GM23338 (cell line): ENCODE results near the gene ADCYAP1R1. TPM values are rescaled to one million over a fixed set of nuclear protein-coding genes. Genes with fewer than 3 reads are reported as not detected.

Experiments
- ATAC-seq: fragments of 200-7000 bp; cut with Tn5 transposase; 3 replicates; pipeline ENCODE4 v1.9.1; 2020
- DNase-seq: peaks from one replicate; pipeline ENCODE4 v3.0.0-alpha.2; 2015; ENCODE audit warnings: low spot score
- H2AFZ ChIP-seq: fragments of 200-600 bp; sonication (generic); 2 replicates; pipeline ENCODE4 v1.8.0; 2016; ENCODE audit warnings: antibody characterized with exemption, mild to moderate bottlenecking, moderate library complexity
- H3F3A ChIP-seq: fragments of 200-600 bp; sonication (generic); replicated peaks from 2 replicates; pipeline ENCODE4 v1.8.0; 2017; ENCODE audit warnings: antibody characterized with exemption, mixed run types, low read depth
- H3K27ac ChIP-seq: fragments of 200-600 bp; sonication (generic); 2 replicates; pipeline ENCODE4 v1.6.1; 2016; ENCODE audit warnings: low read depth
- H3K27me3 ChIP-seq: fragments of 200-600 bp; sonication (generic); 2 replicates; pipeline ENCODE4 v1.8.0; 2016; ENCODE audit warnings: mild to moderate bottlenecking, mixed run types, moderate library complexity; ENCODE audit not compliant: insufficient read depth
- H3K36me3 ChIP-seq: fragments of 200-600 bp; sonication (generic); 2 replicates; pipeline ENCODE4 v1.8.0; 2016; ENCODE audit warnings: mild to moderate bottlenecking; ENCODE audit not compliant: insufficient read depth
- H3K4me1 ChIP-seq: fragments of 200-600 bp; sonication (generic); 2 replicates; pipeline ENCODE4 v1.8.0; 2016; ENCODE audit warnings: mild to moderate bottlenecking, moderate library complexity; ENCODE audit not compliant: insufficient read depth
- H3K4me2 ChIP-seq: fragments of 200-600 bp; sonication (generic); 2 replicates; pipeline ENCODE4 v1.7.1; 2017; ENCODE audit warnings: mixed run types
- H3K4me3 ChIP-seq: fragments of 200-600 bp; sonication (generic); 2 replicates; pipeline ENCODE4 v1.6.1; 2016; ENCODE audit warnings: mixed run types
- H3K79me2 ChIP-seq: fragments of 200-600 bp; sonication (generic); replicated peaks from 2 replicates; pipeline ENCODE4 v1.8.0; 2017; ENCODE audit warnings: mild to moderate bottlenecking; ENCODE audit not compliant: insufficient read depth
- H3K9me2 ChIP-seq: fragments of 200-600 bp; sonication (generic); 2 replicates; pipeline ENCODE4 v1.8.0; 2017; ENCODE audit not compliant: insufficient read depth
- H4K20me1 ChIP-seq: fragments of 200-600 bp; sonication (generic); replicated peaks from 2 replicates; pipeline ENCODE4 v1.8.0; 2017; ENCODE audit warnings: mild to moderate bottlenecking; ENCODE audit not compliant: insufficient read depth
- H3K27ac Mint-ChIP-seq: 2 replicates; pipeline ENCODE4 v1.8.0; 2020; ENCODE audit warnings: inconsistent platforms, mild to moderate bottlenecking, moderate library complexity, mixed read lengths
- H3K27me3 Mint-ChIP-seq: 3 replicates; pipeline ENCODE4 v1.8.0; 2022; ENCODE audit warnings: low read depth, mild to moderate bottlenecking, moderate library complexity, mixed read lengths, inconsistent platforms; ENCODE audit not compliant: insufficient read depth, poor library complexity
- H3K36me3 Mint-ChIP-seq: 3 replicates; pipeline ENCODE4 v1.8.0; 2021; ENCODE audit warnings: low read depth, mild to moderate bottlenecking, inconsistent platforms, moderate library complexity, mixed read lengths
- H3K4me1 Mint-ChIP-seq: 3 replicates; pipeline ENCODE4 v1.8.0; 2020; ENCODE audit warnings: mild to moderate bottlenecking, inconsistent platforms, mixed read lengths
- H3K4me3 Mint-ChIP-seq: 3 replicates; pipeline ENCODE4 v1.8.0; 2021; ENCODE audit warnings: moderate library complexity, mild to moderate bottlenecking, inconsistent platforms, mixed read lengths
- H3K9me3 Mint-ChIP-seq: 3 replicates; pipeline ENCODE4 v1.8.0; 2020; ENCODE audit warnings: moderate library complexity, mild to moderate bottlenecking, inconsistent platforms, mixed read lengths
- EZH2phosphoT487 ChIP-seq: fragments of 200-600 bp; sonication (generic); IDR thresholded peaks from one replicate; pipeline ENCODE4 v1.8.1; 2018; ENCODE audit warnings: antibody characterized with exemption; ENCODE audit not compliant: unreplicated experiment
- JUNB ChIP-seq: IDR thresholded peaks from one replicate; pipeline ENCODE4 v1.6.1; 2016; ENCODE audit warnings: antibody characterized with exemption; ENCODE audit not compliant: unreplicated experiment
- POLR2AphosphoS5 ChIP-seq: IDR thresholded peaks from 2 replicates; pipeline ENCODE4 v1.6.1; 2016; ENCODE audit warnings: antibody characterized with exemption, low read depth
- REST ChIP-seq: IDR thresholded peaks from one replicate; pipeline ENCODE4 v1.6.1; 2018; ENCODE audit warnings: antibody characterized with exemption; ENCODE audit not compliant: unreplicated experiment
- STAT1 ChIP-seq: IDR thresholded peaks from one replicate; pipeline ENCODE4 v1.6.1; 2016; ENCODE audit warnings: antibody characterized with exemption; ENCODE audit not compliant: unreplicated experiment
- ZNF462 ChIP-seq: fragments of 250-450 bp; sonication (Bioruptor Pico); IDR thresholded peaks from 2 replicates; pipeline ENCODE4 v1.5.0; 2020; ENCODE audit warnings: mild to moderate bottlenecking, moderate library complexity
- polyA plus RNA-seq: library from polyadenylated mRNA; unstranded; fragments of >200 nt; fragmentation: Nextera tagmentation; extraction: Ambion mirVana; gene quantifications from 2 replicates; pipeline ENCODE4 v1.2.1, GENCODE V29; 2016
- total RNA-seq: library from RNA; depleted of rRNA; stranded (reverse); fragments of >200 nt; shearing (Covaris generic); gene quantifications from 2 replicates; pipeline ENCODE4 v1.2.3, GENCODE V29; 2014

Gene ADCYAP1R1
- total and polyA plus RNA-seq, 2 experiments from 2014 or later, result 1.8 to 10.6 TPM

GRCh38 chr7:31107106-31108090 is 55.3 kb downstream of the ADCYAP1R1 start:
- no peak overlapping the region for H3K27ac ChIP-seq
- no peaks in the 10 kb centered on the region; the same call in 2 of the 3 replicates for H3K4me1 Mint-ChIP-seq
- no peaks in the 10 kb centered on the region for H3F3A ChIP-seq
- H3K79me2 ChIP-seq, result no peaks in the 10 kb centered on the region
- H3K4me3 Mint-ChIP-seq, result no peak overlapping the region
- no peaks in the 10 kb centered on the region for H3K27me3 ChIP-seq
- no peak for ATAC-seq
- TF ChIP-seq POLR2AphosphoS5 (no peak), ZNF462 (CRISPR knock-in tag) (no peak), EZH2phosphoT487 (no peak), JUNB (no peak), REST (no peak), STAT1 (no peak)
- no peak overlapping the region for H3K4me3 ChIP-seq
- H3K4me1 ChIP-seq, result no peaks in the 10 kb centered on the region
- no peak for DNase-seq
- H3K9me3 Mint-ChIP-seq, result no peaks in the 10 kb centered on the region
- peaks cover 3% of the 10 kb centered on the region; the same call in 1 of the 3 replicates for H3K36me3 Mint-ChIP-seq
- H3K27ac Mint-ChIP-seq, result no peak overlapping the region
- no peaks in the 10 kb centered on the region for H3K27me3 Mint-ChIP-seq
- no peaks in the 10 kb centered on the region for H3K36me3 ChIP-seq
- no peak overlapping the region for H3K4me2 ChIP-seq
- peaks cover 5% of the 10 kb centered on the region; the same call in 1 of the 2 replicates for H3K9me2 ChIP-seq
- no peaks in the 10 kb centered on the region for H4K20me1 ChIP-seq
- H2AFZ ChIP-seq, result no peak overlapping the region
